Gastrocnemius medialis (tissue), 4 donors: ENCODE data around the gene GABRB1.

ENCODE experiments used
- CTCF ChIP-seq, 5 experiments: fragments of 450-650 bp in 3 of 5; fragments of 200-600 bp in 2 of 5; sonication (generic) in 2 of 5; IDR thresholded peaks in 4 of 5; conservative IDR thresholded peaks in 1 of 5; 1 replicate in 4 of 5; 2 replicates in 1 of 5; pipeline ENCODE4 v1.5.1; 2016 to 2019; ENCODE audit warnings: antibody characterized with exemption in 5 of 5, mild to moderate bottlenecking in 3 of 5, moderate library complexity in 3 of 5
- POLR2A ChIP-seq, 2 donors: fragments of 450-650 bp; IDR thresholded peaks; one replicate each; pipeline ENCODE4 v1.6.1; 2017; ENCODE audit warnings: antibody characterized with exemption in 2 of 2, mild to moderate bottlenecking in 2 of 2, moderate library complexity in 2 of 2

GRCh38 chr4:47473141-47473750 is 441.9 kb downstream of the GABRB1 start:
- TF ChIP-seq CTCF (IDR thresholded peaks at IDR 0.05 in 4 of 5, conservative IDR thresholded peaks at IDR 0.05 in 1 of 5) (no peak), POLR2A (IDR thresholded peaks at IDR 0.05) (no peak)
